Bronchial epithelial cell (primary cell): ENCODE measurements around the gene MEG3. TPM values are rescaled to one million over a fixed set of nuclear protein-coding genes. Genes with fewer than 3 reads are reported as not detected.

ENCODE experiments used
- DNase-seq: peaks from one replicate; pipeline ENCODE4 v3.0.0-alpha.2; 2010; ENCODE audit warnings: low read depth
- FAIRE-seq: peaks from 2 replicates; lab custom pipeline; 2011; peaks lifted over from hg19 to GRCh38; lab: Jason Lieb, UNC
- H3K27me3 ChIP-seq: 2 replicates; pipeline ENCODE4 v1.5.1; 2011; ENCODE audit warnings: low read length; ENCODE audit not compliant: control insufficient read depth, insufficient read depth
- H3K36me3 ChIP-seq: 2 replicates; pipeline ENCODE4 v1.5.1; 2011; ENCODE audit warnings: low read length; ENCODE audit not compliant: control insufficient read depth, insufficient read depth
- H3K4me3 ChIP-seq: 2 replicates; pipeline ENCODE4 v1.5.1; 2011; ENCODE audit warnings: mild to moderate bottlenecking, low read depth, low read length, control low read depth
- total RNA-seq: library from RNA; depleted of rRNA; stranded (reverse); fragments of >200 nt; gene quantifications from 2 replicates; pipeline ENCODE4 v1.2.1, GENCODE V29; 2014
- TF ChIP-seq, protein P1 (sequence below): IDR thresholded peaks from 2 replicates; pipeline ENCODE4 v1.5.1; 2011; ENCODE audit warnings: mild to moderate bottlenecking, moderate library complexity, low read length, control low read depth, inconsistent platforms; ENCODE audit not compliant: insufficient read depth, severe bottlenecking

Gene MEG3
- total RNA-seq, 1 donor from 2014 or later = 3.7 TPM

GRCh38 chr14:100879782-100880181 lies 53.9 kb downstream of the MEG3 start:
- no peaks in the 10 kb centered on the region for H3K36me3 ChIP-seq
- TF ChIP-seq, protein P1, sequence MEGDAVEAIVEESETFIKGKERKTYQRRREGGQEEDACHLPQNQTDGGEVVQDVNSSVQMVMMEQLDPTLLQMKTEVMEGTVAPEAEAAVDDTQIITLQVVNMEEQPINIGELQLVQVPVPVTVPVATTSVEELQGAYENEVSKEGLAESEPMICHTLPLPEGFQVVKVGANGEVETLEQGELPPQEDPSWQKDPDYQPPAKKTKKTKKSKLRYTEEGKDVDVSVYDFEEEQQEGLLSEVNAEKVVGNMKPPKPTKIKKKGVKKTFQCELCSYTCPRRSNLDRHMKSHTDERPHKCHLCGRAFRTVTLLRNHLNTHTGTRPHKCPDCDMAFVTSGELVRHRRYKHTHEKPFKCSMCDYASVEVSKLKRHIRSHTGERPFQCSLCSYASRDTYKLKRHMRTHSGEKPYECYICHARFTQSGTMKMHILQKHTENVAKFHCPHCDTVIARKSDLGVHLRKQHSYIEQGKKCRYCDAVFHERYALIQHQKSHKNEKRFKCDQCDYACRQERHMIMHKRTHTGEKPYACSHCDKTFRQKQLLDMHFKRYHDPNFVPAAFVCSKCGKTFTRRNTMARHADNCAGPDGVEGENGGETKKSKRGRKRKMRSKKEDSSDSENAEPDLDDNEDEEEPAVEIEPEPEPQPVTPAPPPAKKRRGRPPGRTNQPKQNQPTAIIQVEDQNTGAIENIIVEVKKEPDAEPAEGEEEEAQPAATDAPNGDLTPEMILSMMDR = no peak
- H3K4me3 ChIP-seq = no peak overlapping the region
- FAIRE-seq (no peak), DNase-seq (no peak)
- H3K27me3 ChIP-seq = no peaks in the 10 kb centered on the region

DNA sequence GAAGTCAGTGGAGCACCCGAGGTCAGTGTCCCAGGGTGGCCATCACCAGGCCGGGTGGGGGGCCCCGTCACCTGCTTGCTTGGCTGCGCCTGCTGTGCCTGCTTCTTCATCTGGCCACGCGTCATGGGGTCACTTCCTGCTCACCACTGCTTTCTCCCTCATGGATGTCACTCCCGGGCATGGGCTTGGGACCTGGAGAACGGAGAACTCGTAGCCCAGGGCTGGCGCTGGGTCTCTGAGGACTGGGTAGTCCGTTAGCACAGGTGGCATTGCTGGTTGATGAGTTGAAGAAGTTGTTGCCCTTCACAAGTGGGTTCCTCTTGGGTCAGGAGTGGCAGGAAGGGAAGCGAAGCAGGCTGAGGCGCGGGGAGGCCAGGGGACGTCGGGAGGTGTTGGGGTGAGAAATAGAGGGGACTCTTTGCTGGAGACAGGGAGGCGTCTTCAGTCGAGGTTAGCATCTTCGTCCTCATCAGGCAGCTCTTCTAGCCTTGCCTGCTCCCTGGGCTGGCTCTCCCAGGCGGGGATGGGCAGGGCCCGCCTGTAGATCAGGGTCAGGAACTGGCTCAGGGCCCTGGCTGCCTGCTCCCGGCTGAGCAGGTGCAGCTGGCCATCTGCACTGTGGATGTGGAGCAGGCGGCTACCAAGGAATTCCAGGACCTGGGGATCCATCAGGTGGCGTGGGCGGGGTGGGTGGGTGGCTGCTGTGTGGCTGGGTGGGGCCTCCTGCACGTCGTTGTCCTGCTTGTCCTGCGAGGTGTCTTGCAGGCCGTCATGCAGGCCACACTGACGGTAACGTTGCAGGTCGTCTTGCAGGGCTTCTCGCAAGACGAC lies 54.6 kb downstream of the MEG3 start:
- Histone ChIP-seq H3K4me3 (no peak overlapping the region), H3K36me3 (no peaks in the 10 kb centered on the region), H3K27me3 (no peaks in the 10 kb centered on the region)
- FAIRE-seq = no peak
- TF ChIP-seq, protein P1 = no peak
- DNase-seq = no peak

GRCh38 chr14:100881211-100882025 lies 55.5 kb downstream of the MEG3 start:
- H3K4me3 ChIP-seq = no peak overlapping the region
- H3K36me3 ChIP-seq = no peaks in the 10 kb centered on the region
- TF ChIP-seq, protein P1 = no peak
- H3K27me3 ChIP-seq = no peaks in the 10 kb centered on the region
- DNase-seq (no peak), FAIRE-seq (no peak)

- DNase-seq (no peak), FAIRE-seq (peak; percentile 36)
- Histone ChIP-seq H3K4me3 (no peak overlapping the region), H3K27me3 (no peaks in the 10 kb centered on the region), H3K36me3 (no peaks in the 10 kb centered on the region)
- TF ChIP-seq, protein P1 = no peak
Measured at GRCh38 chr14:100882026-100882967, 56.4 kb downstream of the MEG3 start.

GRCh38 chr14:100882991-100883788 lies 57.3 kb downstream of the MEG3 start:
- FAIRE-seq (no peak), DNase-seq (no peak)
- TF ChIP-seq, protein P1 = no peak
- Histone ChIP-seq H3K36me3 (no peaks in the 10 kb centered on the region), H3K27me3 (no peaks in the 10 kb centered on the region), H3K4me3 (no peak overlapping the region)
